GM12801 (cell line): ENCODE results near the gene MEX3D.

Experiments
- CTCF ChIP-seq: IDR thresholded peaks from one replicate; pipeline ENCODE4 v1.5.1; 2011; ENCODE audit warnings: control low read depth; ENCODE audit not compliant: insufficient read length; ENCODE audit errors: extremely low read depth

MEX3D gene

GRCh38 chr19:1602091-1602707 lies 34.1 kb upstream of the MEX3D start:
- no peak for TF ChIP-seq CTCF

GRCh38 chr19:1601613-1602064 lies 33.5 kb upstream of the MEX3D start:
- no peak for TF ChIP-seq CTCF

GRCh38 chr19:1599460-1599846 lies 31.3 kb upstream of the MEX3D start:
- no peak for TF ChIP-seq CTCF

GRCh38 chr19:1598777-1599459 lies 30.8 kb upstream of the MEX3D start:
- TF ChIP-seq CTCF = no peak

- no peak for TF ChIP-seq CTCF
Observed at GRCh38 chr19:1593501-1593772, 25.3 kb upstream of the MEX3D start.

- TF ChIP-seq CTCF = no peak
Observed at GRCh38 chr19:1592755-1593500, 24.8 kb upstream of the MEX3D start, which contains the start of gene MBD3. MBD3 (minus strand) TSS chr19:1592865; CDS start chr19:1592631, 234 bp downstream.

- no peak for TF ChIP-seq CTCF
Observed at GRCh38 chr19:1592024-1592754, 24.1 kb upstream of the MEX3D start.
